H9 (cell line): ENCODE data around the gene HRH1. TPM values are rescaled to one million over a fixed set of nuclear protein-coding genes. Genes with fewer than 3 reads are reported as not detected.

Experiments
- DNase-seq: peaks from one replicate; pipeline ENCODE4 v3.0.0-alpha.2; 2017
- H2AFZ ChIP-seq: one replicate; pipeline ENCODE4 v1.6.1; 2013; ENCODE audit warnings: mild to moderate bottlenecking, low read length, control low read depth, moderate library complexity
- H2AK5ac ChIP-seq: 2 replicates; pipeline ENCODE4 v1.6.1; 2013; ENCODE audit warnings: low read length, control low read depth, mixed read lengths; ENCODE audit not compliant: insufficient read length
- H2BK120ac ChIP-seq: one replicate; pipeline ENCODE4 v1.6.1; 2013; ENCODE audit warnings: low read depth, mild to moderate bottlenecking, low read length, control low read depth, inconsistent platforms; ENCODE audit not compliant: poor library complexity, severe bottlenecking
- H2BK12ac ChIP-seq: 2 replicates; pipeline ENCODE4 v1.6.1; 2013; ENCODE audit warnings: low read length, control low read depth, mixed read lengths, low read depth; ENCODE audit not compliant: insufficient read length
- H2BK15ac ChIP-seq: 2 replicates; pipeline ENCODE4 v1.6.1; 2013; ENCODE audit warnings: low read depth, low read length, control low read depth
- H2BK20ac ChIP-seq: one replicate; pipeline ENCODE4 v1.6.1; 2013; ENCODE audit warnings: low read depth, mild to moderate bottlenecking, low read length, control low read depth, inconsistent platforms; ENCODE audit not compliant: poor library complexity, severe bottlenecking
- H2BK5ac ChIP-seq: 2 replicates; pipeline ENCODE4 v1.6.1; 2013; ENCODE audit warnings: low read length, control low read depth, mixed read lengths; ENCODE audit not compliant: insufficient read length
- H3K14ac ChIP-seq: 2 replicates; pipeline ENCODE4 v1.6.1; 2013; ENCODE audit warnings: low read length, control low read depth; ENCODE audit not compliant: insufficient read depth
- H3K18ac ChIP-seq: 2 replicates; pipeline ENCODE4 v1.6.1; 2013; ENCODE audit warnings: low read depth, mild to moderate bottlenecking, mixed read lengths, low read length, control low read depth; ENCODE audit not compliant: insufficient read length
- H3K23ac ChIP-seq: 2 replicates; pipeline ENCODE4 v1.6.1; 2013; ENCODE audit warnings: low read length, control low read depth, mixed read lengths, low read depth; ENCODE audit not compliant: insufficient read length
- H3K23me2 ChIP-seq: 2 replicates; pipeline ENCODE4 v1.6.1; 2013; ENCODE audit warnings: low read depth, mild to moderate bottlenecking, mixed read lengths, low read length, control low read depth; ENCODE audit not compliant: insufficient read length, poor library complexity, severe bottlenecking
- H3K27ac ChIP-seq: 2 replicates; pipeline ENCODE4 v1.5.1; 2013; ENCODE audit warnings: low read length, control low read depth, mixed read lengths, low read depth; ENCODE audit not compliant: insufficient read length
- H3K27me3 ChIP-seq: 2 replicates; pipeline ENCODE4 v1.6.1; 2013; ENCODE audit warnings: low read length, control low read depth, inconsistent platforms; ENCODE audit not compliant: insufficient read depth
- H3K4ac ChIP-seq: 2 replicates; pipeline ENCODE4 v1.6.1; 2013; ENCODE audit warnings: low read depth, mild to moderate bottlenecking, control low read depth, inconsistent platforms, low read length, moderate library complexity
- H3K4me1 ChIP-seq: 2 replicates; pipeline ENCODE4 v1.6.1; 2013; ENCODE audit warnings: low read length, control low read depth, inconsistent platforms; ENCODE audit not compliant: insufficient read depth
- H3K4me2 ChIP-seq: 2 replicates; pipeline ENCODE4 v1.6.1; 2013; ENCODE audit warnings: low read length, control low read depth, mixed read lengths; ENCODE audit not compliant: insufficient read length, insufficient read depth
- H3K56ac ChIP-seq: 2 replicates; pipeline ENCODE4 v1.6.1; 2013; ENCODE audit warnings: low read depth, mild to moderate bottlenecking, mixed read lengths, low read length, control low read depth; ENCODE audit not compliant: insufficient read length
- H3K79me1 ChIP-seq: 2 replicates; pipeline ENCODE4 v1.6.1; 2013; ENCODE audit warnings: low read depth, mild to moderate bottlenecking, moderate library complexity, low read length, control low read depth, inconsistent platforms; ENCODE audit not compliant: insufficient read depth, poor library complexity, severe bottlenecking
- H3K79me2 ChIP-seq: 2 replicates; pipeline ENCODE4 v1.6.1; 2013; ENCODE audit warnings: low read length, control low read depth, inconsistent platforms; ENCODE audit not compliant: insufficient read depth
- H3K9ac ChIP-seq: 2 replicates; pipeline ENCODE4 v1.6.1; 2013; ENCODE audit warnings: low read length, control low read depth, mixed read lengths; ENCODE audit not compliant: insufficient read length; ENCODE audit errors: extremely low read depth
- H3K9me3 ChIP-seq: one replicate; pipeline ENCODE4 v1.6.1; 2013; ENCODE audit warnings: low read depth, low read length, inconsistent platforms; ENCODE audit not compliant: control insufficient read depth
- H3T11ph ChIP-seq: one replicate; pipeline ENCODE4 v1.6.1; 2013; ENCODE audit warnings: mild to moderate bottlenecking, low read length, control low read depth, inconsistent platforms
- H4K20me1 ChIP-seq: one replicate; pipeline ENCODE4 v1.6.1; 2013; ENCODE audit not compliant: control insufficient read depth, insufficient read length, insufficient read depth
- H4K5ac ChIP-seq: 2 replicates; pipeline ENCODE4 v1.6.1; 2013; ENCODE audit warnings: low read depth, mild to moderate bottlenecking, mixed read lengths, low read length, control low read depth; ENCODE audit not compliant: insufficient read length
- H4K8ac ChIP-seq: replicated peaks from 2 replicates; pipeline ENCODE4 v1.6.1; 2013; ENCODE audit warnings: low read length, control low read depth, mixed read lengths, low read depth; ENCODE audit not compliant: insufficient read length
- H4K91ac ChIP-seq: 2 replicates; pipeline ENCODE4 v1.6.1; 2013; ENCODE audit warnings: low read depth, mild to moderate bottlenecking, moderate library complexity, mixed read lengths, low read length, control low read depth; ENCODE audit not compliant: insufficient read length
- H3K27ac Mint-ChIP-seq, 3 experiments: 2 replicates in 2 of 3; 3 replicates in 1 of 3; pipeline ENCODE4 v1.8.0; 2020 to 2021; ENCODE audit warnings: mixed read lengths in 3 of 3, mild to moderate bottlenecking in 1 of 3, moderate library complexity in 1 of 3
- H3K27me3 Mint-ChIP-seq: 2 replicates; pipeline ENCODE4 v1.8.0; 2021; ENCODE audit warnings: low read depth, mild to moderate bottlenecking, moderate library complexity, mixed read lengths
- H3K36me3 Mint-ChIP-seq, 3 experiments: 2 replicates in 2 of 3; 3 replicates in 1 of 3; pipeline ENCODE4 v1.8.0; 2020 to 2021; ENCODE audit warnings: low read depth in 3 of 3, mixed read lengths in 3 of 3; ENCODE audit not compliant: insufficient read depth in 1 of 3
- H3K4me1 Mint-ChIP-seq, 2 experiments: 2 replicates each; pipeline ENCODE4 v1.8.0; 2020; ENCODE audit warnings: mixed read lengths in 2 of 2
- H3K4me3 Mint-ChIP-seq, 2 experiments: 2 replicates in 1 of 2; 3 replicates in 1 of 2; pipeline ENCODE4 v1.8.0; 2020 to 2021; ENCODE audit warnings: mild to moderate bottlenecking in 2 of 2, mixed read lengths in 2 of 2, moderate library complexity in 1 of 2
- H3K9me3 Mint-ChIP-seq, 2 experiments: 2 replicates in 1 of 2; 3 replicates in 1 of 2; pipeline ENCODE4 v1.8.0; 2020; ENCODE audit warnings: mild to moderate bottlenecking in 2 of 2, mixed read lengths in 2 of 2, moderate library complexity in 1 of 2
- WGBS: extraction: QIAGEN DNeasy Blood & Tissue Kit; methylation state at CpG from one replicate; pipeline ENCODE4 v1.1.7; 2013; ENCODE audit warnings: missing lambda C conversion rate, low lambda C conversion rate, mixed read lengths; ENCODE audit not compliant: insufficient read length; ENCODE audit errors: extremely low coverage; 5-methylcytosine and 5-hydroxymethylcytosine counted together
- total RNA-seq: library from RNA; stranded (reverse); gene quantifications from 2 replicates; pipeline ENCODE4 v1.2.1, GENCODE V29; 2021
- TF ChIP-seq, protein P1 (sequence below): fragments of 200-600 bp; sonication (generic); conservative IDR thresholded peaks from 3 replicates; pipeline ENCODE4 v1.8.0; 2021; ENCODE audit warnings: antibody characterized with exemption, mild to moderate bottlenecking

Gene HRH1
- total RNA-seq, 1 experiment from 2014 or later = 0.74 TPM

DNA sequence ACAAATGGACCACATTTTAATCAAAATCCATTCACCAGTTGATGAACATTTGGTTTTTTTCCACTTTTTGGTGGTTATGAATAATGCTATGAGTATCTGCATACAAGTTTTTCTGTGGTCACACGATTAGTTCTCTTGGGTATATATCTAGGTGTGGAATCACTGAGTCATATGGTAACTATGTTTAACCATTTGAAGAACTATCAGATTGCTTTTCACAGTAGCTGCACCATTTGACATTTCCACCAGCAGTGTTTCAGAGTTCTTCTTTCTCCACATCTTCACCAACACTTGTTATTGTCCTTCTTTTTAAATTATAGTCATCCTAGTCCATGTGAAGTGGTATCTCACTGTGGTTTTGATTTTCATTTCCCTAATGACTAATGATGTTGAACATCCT is 84.6 kb downstream of the HRH1 start:
- H3K18ac ChIP-seq = no peak overlapping the region
- no peaks in the 10 kb centered on the region for H3K79me2 ChIP-seq
- no peak overlapping the region for H2BK12ac ChIP-seq
- Mint-ChIP-seq H3K9me3 (no peaks in the 10 kb centered on the region; a peak in 2 of 5 replicates), H3K27ac (no peak overlapping the region), H3K4me1 (peaks cover 2 to 6% of the 10 kb centered on the region in 2 experiments), H3K36me3 (no peaks in the 10 kb centered on the region; a peak in 1 of 7 replicates), H3K4me3 (no peak overlapping the region), H3K27me3 (peaks cover 2% of the 10 kb centered on the region)
- no peak for DNase-seq
- no peak overlapping the region for H4K91ac ChIP-seq
- no peak overlapping the region for H4K5ac ChIP-seq
- H3K23me2 ChIP-seq = no peaks in the 10 kb centered on the region
- no peak overlapping the region for H3K4me2 ChIP-seq
- H3K27ac ChIP-seq = no peak overlapping the region
- H3K23ac ChIP-seq = no peak overlapping the region
- H2BK5ac ChIP-seq = no peak overlapping the region
- H3K4ac ChIP-seq = no peak overlapping the region
- no peak overlapping the region for H2BK15ac ChIP-seq
- no peak overlapping the region for H2BK20ac ChIP-seq
- H3K27me3 ChIP-seq = no peaks in the 10 kb centered on the region
- TF ChIP-seq, protein P1, sequence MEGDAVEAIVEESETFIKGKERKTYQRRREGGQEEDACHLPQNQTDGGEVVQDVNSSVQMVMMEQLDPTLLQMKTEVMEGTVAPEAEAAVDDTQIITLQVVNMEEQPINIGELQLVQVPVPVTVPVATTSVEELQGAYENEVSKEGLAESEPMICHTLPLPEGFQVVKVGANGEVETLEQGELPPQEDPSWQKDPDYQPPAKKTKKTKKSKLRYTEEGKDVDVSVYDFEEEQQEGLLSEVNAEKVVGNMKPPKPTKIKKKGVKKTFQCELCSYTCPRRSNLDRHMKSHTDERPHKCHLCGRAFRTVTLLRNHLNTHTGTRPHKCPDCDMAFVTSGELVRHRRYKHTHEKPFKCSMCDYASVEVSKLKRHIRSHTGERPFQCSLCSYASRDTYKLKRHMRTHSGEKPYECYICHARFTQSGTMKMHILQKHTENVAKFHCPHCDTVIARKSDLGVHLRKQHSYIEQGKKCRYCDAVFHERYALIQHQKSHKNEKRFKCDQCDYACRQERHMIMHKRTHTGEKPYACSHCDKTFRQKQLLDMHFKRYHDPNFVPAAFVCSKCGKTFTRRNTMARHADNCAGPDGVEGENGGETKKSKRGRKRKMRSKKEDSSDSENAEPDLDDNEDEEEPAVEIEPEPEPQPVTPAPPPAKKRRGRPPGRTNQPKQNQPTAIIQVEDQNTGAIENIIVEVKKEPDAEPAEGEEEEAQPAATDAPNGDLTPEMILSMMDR = no peak
- no peak overlapping the region for H2AFZ ChIP-seq
- no CpG with 5 or more reads among the region's 1 CpG for WGBS
- H4K8ac ChIP-seq = no peak overlapping the region
- H3K56ac ChIP-seq = no peak overlapping the region
- H3K9ac ChIP-seq = no peak overlapping the region
- H4K20me1 ChIP-seq = no peaks in the 10 kb centered on the region
- H3K9me3 ChIP-seq = no peaks in the 10 kb centered on the region
- no peak overlapping the region for H2AK5ac ChIP-seq
- H2BK120ac ChIP-seq = no peak overlapping the region
- no peak overlapping the region for H3T11ph ChIP-seq
- no peak overlapping the region for H3K14ac ChIP-seq
- no peaks in the 10 kb centered on the region; the same call in 1 of the 2 replicates for H3K4me1 ChIP-seq
- no peaks in the 10 kb centered on the region for H3K79me1 ChIP-seq
